IPS DF 4.7 (cell line): Measurements from ENCODE around the gene SLCO3A1.
A peak's percentile ranks its signal among the peaks of the same experiment; 100 is the strongest.

Source experiments
- DNase-seq: peaks from one replicate; pipeline ENCODE4 v3.0.0-alpha.2; 2013; ENCODE audit warnings: low spot score; ENCODE audit errors: extremely low read depth

The SLCO3A1 gene

GRCh38 chr15:91853511-91853947 is at the start of gene SLCO3A1:
TSS of gene SLCO3A1 (plus strand) at chr15:91853708.
- DNase-seq, result no peak

GRCh38 chr15:91807122-91807521 is 46.4 kb upstream of the SLCO3A1 start:
- no peak for DNase-seq

GRCh38 chr15:91813924-91814323 is 39.6 kb upstream of the SLCO3A1 start:
- DNase-seq, result no peak

GRCh38 chr15:91816942-91817341 is 36.6 kb upstream of the SLCO3A1 start:
- DNase-seq, result no peak

GRCh38 chr15:91821458-91821857 is 32.0 kb upstream of the SLCO3A1 start:
- no peak for DNase-seq

- no peak for DNase-seq
These were observed 29.3 kb upstream of the SLCO3A1 start for GRCh38 chr15:91824256-91824655.

- no peak for DNase-seq
These were observed 27.1 kb upstream of the SLCO3A1 start for GRCh38 chr15:91826443-91826842.

GRCh38 chr15:91833056-91833455 is 20.5 kb upstream of the SLCO3A1 start:
- DNase-seq, result no peak

- no peak for DNase-seq
These were observed 13.6 kb upstream of the SLCO3A1 start for GRCh38 chr15:91839867-91840266.

- DNase-seq, result no peak
These were observed 11.6 kb upstream of the SLCO3A1 start for GRCh38 chr15:91841861-91842260.

GRCh38 chr15:91844341-91844740 is 9.2 kb upstream of the SLCO3A1 start:
- no peak for DNase-seq

GRCh38 chr15:91844928-91845327 is 8.6 kb upstream of the SLCO3A1 start:
- DNase-seq, result no peak

GRCh38 chr15:91845720-91846119 is 7.8 kb upstream of the SLCO3A1 start:
- no peak for DNase-seq

- DNase-seq, result no peak
These were observed 4.3 kb upstream of the SLCO3A1 start for GRCh38 chr15:91849180-91849579.

GRCh38 chr15:91849749-91850161 is 3.8 kb upstream of the SLCO3A1 start:
- DNase-seq, result no peak

GRCh38 chr15:91852741-91853510 is 582 bp upstream of the SLCO3A1 start:
- no peak for DNase-seq

- no peak for DNase-seq
These were observed 585 bp downstream of the SLCO3A1 start for GRCh38 chr15:91853948-91854638.

- no peak for DNase-seq
These were observed 1.1 kb downstream of the SLCO3A1 start for GRCh38 chr15:91854639-91854990.

GRCh38 chr15:91855241-91855640 is 1.7 kb downstream of the SLCO3A1 start:
- DNase-seq, result no peak

GRCh38 chr15:91855684-91856489 is 2.4 kb downstream of the SLCO3A1 start:
- peak; percentile 66 for DNase-seq

- DNase-seq, result no peak
These were observed 3.7 kb downstream of the SLCO3A1 start for GRCh38 chr15:91857224-91857585.

GRCh38 chr15:91857772-91858171 is 4.3 kb downstream of the SLCO3A1 start:
- DNase-seq, result no peak
